ENCODE measurements around the gene QPCTL.
A peak's percentile ranks its signal among the peaks of the same experiment; 100 is the strongest.
"Not testable (repeated sequence)": the region's sequence is repeated elsewhere in the genome, so short reads cannot be mapped to it uniquely, and the experiment has no call there.

The QPCTL gene

GRCh38 chr19:45682117-45682516 is 10.3 kb upstream of the QPCTL start:
- no peak overlapping the region for H3K4me3 ChIP-seq (ENCODE audit: low read depth, low read length)
- CTCF ChIA-PET, result interaction anchor here (1.0 to 9.8 kb wide), 18 partner anchors 10 to 243 kb away, joined by 3 to 122 read pairs (median 4); partner anchors contain the start of genes GIPR, QPCTL and SNRPD2
- TF ChIP-seq CTCF (IDR thresholded peaks at IDR 0.05; ENCODE audit: insufficient read depth, low read length, missing control alignments), result no peak
- POLR2A ChIA-PET, result no interaction called here
- no peak for DNase-seq (ENCODE audit: low read depth, low spot score)

GRCh38 chr19:45682908-45683307 is 9.6 kb upstream of the QPCTL start:
- ChIA-PET CTCF (interaction anchor here (0.7 to 9.8 kb wide), 11 partner anchors 9 to 197 kb away, joined by 3 to 122 read pairs (median 3); partner anchors contain the start of genes GIPR, QPCTL and SNRPD2), POLR2A (no interaction called here)
- no peak for TF ChIP-seq CTCF (IDR thresholded peaks at IDR 0.05; ENCODE audit: insufficient read depth, low read length, missing control alignments)
- no peak overlapping the region for H3K4me3 ChIP-seq (ENCODE audit: low read depth, low read length)
- no peak for DNase-seq (ENCODE audit: low read depth, low spot score)

GRCh38 chr19:45685045-45685444 is 7.4 kb upstream of the QPCTL start:
- CTCF ChIA-PET, result interaction anchor here (1.2 to 9.8 kb wide), 4 partner anchors 7 to 158 kb away, joined by 3 to 122 read pairs (median 4); partner anchors contain the start of genes QPCTL and SNRPD2
- H3K4me3 ChIP-seq (ENCODE audit: low read depth, low read length); DNase-seq (ENCODE audit: low read depth, low spot score); POLR2A ChIA-PET: not testable (repeated sequence)

- ChIA-PET POLR2A (no interaction called here), CTCF (interaction anchor here (0.6 to 9.5 kb wide), 4 partner anchors 7 to 129 kb away, joined by 3 to 122 read pairs (median 4); no protein-coding TSS in a partner anchor)
- no peak overlapping the region for H3K4me3 ChIP-seq (ENCODE audit: low read depth, low read length)
- DNase-seq (ENCODE audit: low read depth, low spot score), result no peak
- TF ChIP-seq CTCF (IDR thresholded peaks at IDR 0.05; ENCODE audit: insufficient read depth, low read length, missing control alignments), result no peak
Observed at GRCh38 chr19:45687599-45687998, 4.9 kb upstream of the QPCTL start.

- no peak for TF ChIP-seq CTCF (IDR thresholded peaks at IDR 0.05; ENCODE audit: insufficient read depth, low read length, missing control alignments)
- POLR2A ChIA-PET, result interaction anchor here (0.7 to 2.7 kb wide), 8 partner anchors 12 to 176 kb away, joined by 3 to 15 read pairs (median 4); partner anchors contain the start of genes FBXO46 and SIX5
- peak; percentile 65 for DNase-seq (ENCODE audit: low read depth, low spot score)
- CTCF ChIA-PET, result interaction anchor here (0.6 to 14.1 kb wide), 20 partner anchors 11 to 252 kb away, joined by 3 to 198 read pairs (median 6); partner anchors contain the start of genes DMWD, FBXO46, GIPR and OPA3
- H3K4me3 ChIP-seq (ENCODE audit: low read depth, low read length), result peak within 1 kb of the TSS; percentile 95
Observed at GRCh38 chr19:45691516-45692186, 815 bp upstream of the QPCTL start, which contains the start of gene SNRPD2. SNRPD2 (minus strand) TSS chr19:45691953; CDS start chr19:45691888, 65 bp downstream.

GRCh38 chr19:45693106-45693788 is 781 bp downstream of the QPCTL start:
- CTCF ChIA-PET, result interaction anchor here (0.6 to 14.1 kb wide), 44 partner anchors 9 to 291 kb away, joined by 3 to 198 read pairs (median 4); partner anchors contain the start of genes DMPK, FBXO46, GIPR and SIX5
- no peak for DNase-seq (ENCODE audit: low read depth, low spot score)
- TF ChIP-seq CTCF (IDR thresholded peaks at IDR 0.05; ENCODE audit: insufficient read depth, low read length, missing control alignments), result peak; percentile 90
- POLR2A ChIA-PET, result interaction anchor here (1.1 to 2.7 kb wide), 4 partner anchors 11 to 76 kb away, joined by 4 to 15 read pairs (median 6); partner anchors contain the start of gene SIX5
- peak overlapping the region; percentile 95 for H3K4me3 ChIP-seq (ENCODE audit: low read depth, low read length)
